Activated naive CD8-positive, alpha-beta T cell treated with anti-CD3 and anti-CD28 coated beads, Interleukin-2, amount 50 U/mL, for 24 hours (primary cell): Measurements from ENCODE around the gene NR1I2.
A peak's percentile ranks its signal among the peaks of the same experiment; 100 is the strongest.

Experiments used
- ATAC-seq: fragments of 150-1000 bp; cut with Tn5 transposase; one replicate; pipeline ENCODE4 v1.10.0; 2021
- DNase-seq: peaks from one replicate; pipeline ENCODE4 v3.0.0; 2021
- H3K27ac Mint-ChIP-seq: one replicate; pipeline ENCODE4 v1.8.0; 2021; ENCODE audit warnings: mild to moderate bottlenecking, mixed read lengths
- H3K27me3 Mint-ChIP-seq: one replicate; pipeline ENCODE4 v1.8.0; 2021; ENCODE audit warnings: mixed read lengths
- H3K36me3 Mint-ChIP-seq: one replicate; pipeline ENCODE4 v1.8.0; 2021; ENCODE audit warnings: low read depth, mixed read lengths
- H3K4me1 Mint-ChIP-seq: one replicate; pipeline ENCODE4 v1.8.0; 2021; ENCODE audit warnings: mixed read lengths
- H3K4me3 Mint-ChIP-seq: one replicate; pipeline ENCODE4 v1.8.0; 2021; ENCODE audit warnings: mild to moderate bottlenecking, moderate library complexity, mixed read lengths
- H3K9me3 Mint-ChIP-seq: one replicate; pipeline ENCODE4 v1.8.0; 2021; ENCODE audit warnings: mixed read lengths

The NR1I2 gene

GRCh38 chr3:119794401-119794800, 12.5 kb downstream of the NR1I2 start:
- Mint-ChIP-seq H3K4me3 (no peak overlapping the region), H3K9me3 (no peaks in the 10 kb centered on the region), H3K27me3 (peaks cover 4% of the 10 kb centered on the region), H3K36me3 (peaks cover 2% of the 10 kb centered on the region), H3K4me1 (no peaks in the 10 kb centered on the region), H3K27ac (no peak overlapping the region)
- DNase-seq = no peak
- no peak for ATAC-seq

GRCh38 chr3:119794971-119795612, 13.2 kb downstream of the NR1I2 start:
- DNase-seq (no peak), ATAC-seq (no peak)
- no peaks in the 10 kb centered on the region for H3K9me3 Mint-ChIP-seq
- H3K4me3 Mint-ChIP-seq = no peak overlapping the region
- H3K27ac Mint-ChIP-seq = no peak overlapping the region
- H3K27me3 Mint-ChIP-seq = peaks cover 6% of the 10 kb centered on the region
- no peaks in the 10 kb centered on the region for H3K36me3 Mint-ChIP-seq
- H3K4me1 Mint-ChIP-seq = no peaks in the 10 kb centered on the region

GRCh38 chr3:119795849-119796248, 13.9 kb downstream of the NR1I2 start:
- H3K27ac Mint-ChIP-seq = no peak overlapping the region
- DNase-seq = no peak
- no peak for ATAC-seq
- H3K4me1 Mint-ChIP-seq = no peaks in the 10 kb centered on the region
- no peaks in the 10 kb centered on the region for H3K36me3 Mint-ChIP-seq
- peaks cover 10% of the 10 kb centered on the region for H3K27me3 Mint-ChIP-seq
- no peaks in the 10 kb centered on the region for H3K9me3 Mint-ChIP-seq
- no peak overlapping the region for H3K4me3 Mint-ChIP-seq

GRCh38 chr3:119796368-119796767, 14.5 kb downstream of the NR1I2 start:
- no peaks in the 10 kb centered on the region for H3K36me3 Mint-ChIP-seq
- no peaks in the 10 kb centered on the region for H3K4me1 Mint-ChIP-seq
- no peak overlapping the region for H3K4me3 Mint-ChIP-seq
- DNase-seq (no peak), ATAC-seq (no peak)
- H3K27ac Mint-ChIP-seq = no peak overlapping the region
- peaks cover 13% of the 10 kb centered on the region for H3K27me3 Mint-ChIP-seq
- H3K9me3 Mint-ChIP-seq = no peaks in the 10 kb centered on the region

- no peak for DNase-seq
- Mint-ChIP-seq H3K27ac (no peak overlapping the region), H3K4me3 (no peak overlapping the region), H3K4me1 (no peaks in the 10 kb centered on the region), H3K36me3 (no peaks in the 10 kb centered on the region), H3K27me3 (peaks cover 14% of the 10 kb centered on the region), H3K9me3 (no peaks in the 10 kb centered on the region)
- ATAC-seq = no peak
Measured at GRCh38 chr3:119796785-119797184, 14.9 kb downstream of the NR1I2 start.

GRCh38 chr3:119800844-119801243, 18.9 kb downstream of the NR1I2 start:
- Mint-ChIP-seq H3K36me3 (no peaks in the 10 kb centered on the region), H3K27ac (no peak overlapping the region), H3K4me3 (no peak overlapping the region), H3K9me3 (peaks cover 3% of the 10 kb centered on the region), H3K27me3 (peaks cover 14% of the 10 kb centered on the region), H3K4me1 (no peaks in the 10 kb centered on the region)
- no peak for DNase-seq
- ATAC-seq = no peak

- ATAC-seq (no peak), DNase-seq (no peak)
- Mint-ChIP-seq H3K27ac (no peak overlapping the region), H3K4me1 (peaks cover 12% of the 10 kb centered on the region), H3K27me3 (no peaks in the 10 kb centered on the region), H3K36me3 (no peaks in the 10 kb centered on the region), H3K4me3 (no peak overlapping the region), H3K9me3 (peaks cover 3% of the 10 kb centered on the region)
Measured at GRCh38 chr3:119808244-119808643, 26.3 kb downstream of the NR1I2 start.

- ATAC-seq (no peak), DNase-seq (no peak)
- Mint-ChIP-seq H3K4me1 (peaks cover 12% of the 10 kb centered on the region), H3K36me3 (no peaks in the 10 kb centered on the region), H3K27me3 (no peaks in the 10 kb centered on the region), H3K4me3 (no peak overlapping the region), H3K27ac (peak overlapping the region; percentile 43), H3K9me3 (peaks cover 3% of the 10 kb centered on the region)
Measured at GRCh38 chr3:119808843-119809242, 26.9 kb downstream of the NR1I2 start.

- Mint-ChIP-seq H3K4me1 (peaks cover 12% of the 10 kb centered on the region), H3K27ac (peak overlapping the region; percentile 59), H3K4me3 (peak overlapping the region; percentile 51), H3K36me3 (no peaks in the 10 kb centered on the region), H3K27me3 (no peaks in the 10 kb centered on the region), H3K9me3 (peaks cover 3% of the 10 kb centered on the region)
- peak; percentile 29 for DNase-seq
- ATAC-seq = no peak
Measured at GRCh38 chr3:119809249-119810017, 27.5 kb downstream of the NR1I2 start.

- Mint-ChIP-seq H3K4me1 (peaks cover 12% of the 10 kb centered on the region), H3K4me3 (peak overlapping the region; percentile 51), H3K36me3 (no peaks in the 10 kb centered on the region), H3K9me3 (no peaks in the 10 kb centered on the region), H3K27ac (peak overlapping the region; percentile 59), H3K27me3 (no peaks in the 10 kb centered on the region)
- DNase-seq = peak; percentile 62
- ATAC-seq = peak; percentile 82
Measured at GRCh38 chr3:119810018-119810435, 28.1 kb downstream of the NR1I2 start.

GRCh38 chr3:119812491-119813058, 30.7 kb downstream of the NR1I2 start:
- no peak overlapping the region for H3K27ac Mint-ChIP-seq
- no peak for ATAC-seq

GRCh38 chr3:119815716-119816115, 33.8 kb downstream of the NR1I2 start:
- DNase-seq = no peak
- H3K4me3 Mint-ChIP-seq = no peak overlapping the region
- H3K9me3 Mint-ChIP-seq = no peaks in the 10 kb centered on the region
- H3K4me1 Mint-ChIP-seq = peaks cover 1% of the 10 kb centered on the region
- no peaks in the 10 kb centered on the region for H3K27me3 Mint-ChIP-seq
- ATAC-seq = no peak
- no peak overlapping the region for H3K27ac Mint-ChIP-seq
- H3K36me3 Mint-ChIP-seq = no peaks in the 10 kb centered on the region

More at GRCh38 chr3:119812491-119813058, 30.7 kb downstream of the NR1I2 start:
- no peak overlapping the region for H3K4me3 Mint-ChIP-seq
- H3K27me3 Mint-ChIP-seq = no peaks in the 10 kb centered on the region
- H3K9me3 Mint-ChIP-seq = no peaks in the 10 kb centered on the region
- DNase-seq = no peak
- H3K36me3 Mint-ChIP-seq = no peaks in the 10 kb centered on the region
- H3K4me1 Mint-ChIP-seq = peaks cover 12% of the 10 kb centered on the region

- Mint-ChIP-seq H3K4me3 (no peak overlapping the region), H3K27ac (no peak overlapping the region), H3K9me3 (no peaks in the 10 kb centered on the region), H3K27me3 (no peaks in the 10 kb centered on the region), H3K36me3 (no peaks in the 10 kb centered on the region), H3K4me1 (no peaks in the 10 kb centered on the region)
- DNase-seq (no peak), ATAC-seq (no peak)
Measured at GRCh38 chr3:119817071-119817470, 35.2 kb downstream of the NR1I2 start.

- Mint-ChIP-seq H3K4me3 (no peak overlapping the region), H3K36me3 (no peaks in the 10 kb centered on the region), H3K9me3 (no peaks in the 10 kb centered on the region), H3K4me1 (no peaks in the 10 kb centered on the region), H3K27ac (no peak overlapping the region), H3K27me3 (no peaks in the 10 kb centered on the region)
- DNase-seq = no peak
- no peak for ATAC-seq
Measured at GRCh38 chr3:119817583-119818363, 35.9 kb downstream of the NR1I2 start.
